Erythroblast (primary cell): ENCODE measurements around the gene PACSIN1.

Experiments used
- DNase-seq, 2 experiments: peaks; one replicate each; lab custom pipeline; 2025; lab: John Stamatoyannopoulos, UW
- GATA1 ChIP-seq: IDR thresholded peaks from 2 replicates; pipeline ENCODE4 v1.6.1; 2011; ENCODE audit warnings: low read depth, mild to moderate bottlenecking, control low read depth, low read length, moderate library complexity
- POLR2A ChIP-seq: IDR thresholded peaks from 2 replicates; pipeline ENCODE4 v1.6.1; 2011; ENCODE audit warnings: mild to moderate bottlenecking, low read length

The PACSIN1 gene

DNA sequence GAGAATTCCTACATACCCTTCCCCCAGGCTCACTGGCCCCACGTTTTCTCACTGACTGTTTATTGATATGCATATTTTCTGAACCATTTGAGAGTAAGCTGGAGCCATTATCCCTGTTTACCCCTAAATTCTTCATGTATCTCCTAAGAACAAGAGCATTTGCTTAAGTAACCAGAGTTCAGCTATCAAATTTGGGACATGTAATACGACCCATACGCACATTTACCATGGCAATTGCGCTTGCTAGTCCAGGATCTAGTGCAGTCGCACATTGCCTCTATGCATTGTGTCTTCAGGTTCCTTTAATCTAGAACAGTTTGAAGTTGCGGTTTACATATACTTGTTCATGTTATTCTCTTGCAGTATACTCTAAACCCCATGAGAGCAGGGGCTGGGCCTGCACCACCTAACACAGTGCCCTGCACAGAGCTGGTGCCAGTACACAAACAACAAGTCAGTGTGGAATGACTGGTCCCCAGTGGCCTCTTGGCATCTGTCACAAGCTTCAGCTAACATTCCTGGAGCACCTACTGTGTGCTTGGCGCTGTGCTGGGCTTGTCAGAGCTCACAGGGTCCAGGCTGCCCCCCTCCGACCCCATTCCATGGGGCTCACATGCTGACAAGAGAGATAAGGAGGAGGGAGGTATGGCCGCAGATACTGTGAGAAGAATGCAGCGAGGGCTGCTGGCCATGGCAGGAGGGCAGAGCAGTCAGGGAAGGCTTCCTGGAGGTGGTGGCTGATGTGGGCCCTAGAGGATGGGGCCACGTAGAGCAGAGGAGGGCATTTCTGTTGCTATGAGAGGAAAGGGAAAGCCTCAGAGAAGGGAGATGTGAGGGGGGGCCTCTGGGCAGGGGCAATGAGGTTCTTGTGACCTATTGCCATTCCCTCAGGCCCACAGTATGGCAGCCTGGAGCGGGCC is 62.1 kb downstream of the PACSIN1 start:
- peak; percentile 29 to 36 for DNase-seq
- TF ChIP-seq POLR2A, result no peak
- TF ChIP-seq GATA1, result no peak

DNA sequence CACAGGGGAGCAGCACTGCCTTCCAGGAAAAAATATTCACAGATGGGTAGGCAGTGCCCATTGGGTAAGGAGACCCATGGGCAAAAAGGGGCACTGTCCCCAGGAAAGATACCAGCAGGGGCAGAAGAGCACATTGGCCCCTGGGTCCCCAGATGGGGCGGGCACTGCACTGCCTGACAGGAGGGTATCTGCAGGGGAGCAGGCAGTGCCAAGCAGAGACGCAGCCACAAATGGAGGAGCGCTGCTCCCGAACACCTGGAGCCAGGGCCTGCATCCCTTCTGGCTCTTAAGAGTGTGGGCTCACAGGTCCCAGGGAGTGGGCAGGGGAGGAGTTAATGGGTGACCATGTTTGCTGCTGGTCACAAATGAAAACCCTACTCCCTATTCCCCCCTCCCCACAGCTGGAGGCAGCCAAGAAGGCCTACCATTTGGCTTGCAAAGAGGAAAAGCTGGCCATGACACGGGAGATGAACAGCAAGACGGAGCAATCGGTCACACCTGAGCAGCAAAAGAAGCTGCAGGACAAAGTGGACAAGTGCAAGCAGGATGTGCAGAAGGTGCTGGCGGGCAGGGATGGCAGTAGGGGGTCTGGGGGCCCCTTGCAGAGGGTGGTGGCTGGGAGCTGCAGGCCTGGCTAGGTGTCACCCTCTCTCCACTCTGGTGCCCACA is 63.3 kb downstream of the PACSIN1 start:
- no peak for DNase-seq
- TF ChIP-seq POLR2A (no peak), GATA1 (no peak)

DNA sequence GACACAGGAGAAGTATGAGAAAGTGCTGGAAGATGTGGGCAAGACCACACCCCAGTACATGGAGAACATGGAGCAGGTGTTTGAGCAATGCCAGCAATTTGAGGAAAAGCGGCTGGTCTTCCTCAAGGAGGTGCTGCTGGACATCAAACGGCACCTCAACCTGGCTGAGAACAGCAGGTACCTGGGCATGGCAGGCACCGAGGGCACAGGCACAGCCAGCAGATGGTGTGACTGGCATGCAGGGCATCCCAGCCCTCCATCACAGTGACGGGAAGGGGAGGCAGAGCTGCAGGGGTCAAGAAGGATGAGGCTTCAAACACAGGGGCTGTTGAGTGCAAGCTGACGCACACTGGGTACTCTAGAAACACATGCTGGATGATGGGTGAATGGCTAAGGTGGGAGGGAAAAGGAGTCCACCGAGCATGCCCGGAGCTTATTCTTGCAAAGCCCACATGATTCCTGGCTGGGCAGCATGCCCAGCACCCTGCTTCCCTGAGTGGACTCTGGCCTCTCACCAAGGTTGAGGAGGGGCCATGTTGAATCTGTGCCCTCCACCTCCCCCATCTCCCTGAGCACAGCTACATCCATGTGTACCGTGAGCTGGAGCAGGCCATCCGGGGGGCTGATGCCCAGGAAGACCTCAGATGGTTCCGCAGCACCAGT is 63.9 kb downstream of the PACSIN1 start:
- TF ChIP-seq POLR2A (no peak), GATA1 (no peak)
- no peak for DNase-seq

DNA sequence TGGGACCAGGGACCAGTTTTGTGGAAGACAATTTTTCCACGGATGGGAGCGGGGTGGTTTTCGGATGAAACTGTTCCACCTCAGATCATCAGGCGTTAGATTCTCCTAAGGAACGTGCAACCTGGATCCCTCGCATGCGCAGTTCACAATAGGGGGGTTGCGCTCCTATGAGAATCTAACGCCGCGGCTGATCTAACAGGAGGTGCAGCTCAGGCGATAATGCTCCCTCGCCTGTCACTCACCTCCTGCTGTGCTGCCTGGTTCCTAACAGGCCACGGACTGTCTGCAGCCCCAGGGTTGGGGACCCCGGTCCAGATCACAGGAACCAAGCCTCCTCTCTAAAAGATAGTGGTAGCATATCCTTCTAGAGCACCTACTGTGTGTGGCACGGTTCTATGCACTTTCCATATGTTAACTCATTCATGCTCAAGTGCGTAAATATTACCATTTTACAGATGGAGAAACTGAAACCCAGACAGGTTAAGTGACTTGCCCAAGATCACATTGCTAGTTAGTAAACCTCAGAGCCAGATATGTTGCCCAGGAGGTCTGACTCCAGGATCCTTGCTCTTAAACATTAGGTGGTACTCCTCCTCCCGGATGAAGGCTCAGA is 65.0 kb downstream of the PACSIN1 start:
- no peak for DNase-seq
- TF ChIP-seq GATA1 (no peak), POLR2A (no peak)

DNA sequence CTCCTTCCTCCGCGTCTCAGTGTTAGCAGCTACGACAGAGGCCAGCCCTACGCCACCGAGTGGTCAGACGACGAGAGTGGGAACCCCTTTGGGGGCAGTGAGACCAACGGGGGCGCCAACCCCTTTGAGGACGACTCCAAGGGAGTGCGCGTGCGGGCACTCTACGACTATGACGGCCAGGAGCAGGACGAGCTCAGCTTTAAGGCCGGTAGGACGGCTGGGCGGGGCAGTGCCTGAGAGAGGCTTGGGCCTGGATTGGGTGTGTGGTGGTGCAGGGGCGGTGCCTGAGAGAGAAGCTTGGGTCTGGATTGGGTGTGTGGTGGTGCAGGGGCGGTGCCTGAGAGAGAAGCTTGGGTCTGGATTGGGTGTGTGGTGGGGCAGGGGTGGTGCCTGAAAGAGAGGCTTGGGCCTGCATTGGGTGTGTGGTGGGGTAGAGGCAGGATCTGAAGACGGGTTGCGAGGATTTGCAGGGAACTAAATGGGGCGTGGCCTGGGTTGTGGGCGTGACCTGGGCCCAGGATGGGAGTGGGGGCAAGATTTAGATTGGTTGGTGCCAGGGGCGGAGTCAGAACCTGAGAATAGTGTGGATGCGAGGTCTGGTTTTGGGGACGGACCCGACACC is 65.8 kb downstream of the PACSIN1 start:
- TF ChIP-seq GATA1, result no peak
- TF ChIP-seq POLR2A, result no peak
- DNase-seq, result peak; percentile 55 to 73

DNA sequence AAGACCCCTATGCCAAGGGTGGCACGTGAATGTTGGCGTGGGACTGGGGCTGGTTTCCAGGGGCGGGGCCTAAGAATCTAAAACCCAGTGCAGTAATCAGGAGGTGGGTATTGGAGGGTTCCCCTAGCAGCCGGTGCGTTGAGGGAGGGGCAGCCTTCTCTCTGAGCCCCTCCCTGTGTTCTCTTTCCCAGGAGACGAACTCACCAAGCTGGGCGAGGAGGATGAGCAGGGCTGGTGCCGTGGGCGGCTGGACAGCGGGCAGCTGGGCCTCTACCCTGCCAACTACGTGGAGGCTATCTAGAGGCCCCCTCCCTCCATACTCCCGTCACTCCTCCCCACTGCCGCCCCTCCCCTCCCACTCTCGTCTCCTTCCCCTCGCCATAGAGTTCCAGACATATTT is 66.4 kb downstream of the PACSIN1 start:
- TF ChIP-seq GATA1, result no peak
- no peak for TF ChIP-seq POLR2A
- no peak for DNase-seq

DNA sequence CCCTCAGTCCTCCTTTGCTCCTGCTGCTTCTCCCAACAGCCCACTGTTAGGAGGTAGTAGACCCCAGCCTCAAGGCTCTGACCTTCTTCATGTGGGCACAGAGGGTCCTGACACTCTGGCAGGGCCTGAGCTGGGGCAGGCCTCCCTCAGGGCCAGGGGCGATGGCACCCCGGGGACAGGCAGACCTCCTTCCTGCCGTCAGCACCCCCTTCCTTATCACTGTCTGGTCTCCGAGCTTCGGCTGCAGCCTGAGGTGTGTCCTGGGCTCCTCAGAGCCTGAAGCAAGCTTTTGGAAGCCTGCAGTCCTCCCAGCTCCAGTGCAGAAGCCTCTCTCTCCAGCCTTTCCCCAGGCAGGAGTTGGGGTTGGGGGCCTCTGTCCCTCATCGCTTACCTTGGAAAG is 68.3 kb downstream of the PACSIN1 start:
- no peak for TF ChIP-seq GATA1
- TF ChIP-seq POLR2A, result no peak
- DNase-seq, result no peak

DNA sequence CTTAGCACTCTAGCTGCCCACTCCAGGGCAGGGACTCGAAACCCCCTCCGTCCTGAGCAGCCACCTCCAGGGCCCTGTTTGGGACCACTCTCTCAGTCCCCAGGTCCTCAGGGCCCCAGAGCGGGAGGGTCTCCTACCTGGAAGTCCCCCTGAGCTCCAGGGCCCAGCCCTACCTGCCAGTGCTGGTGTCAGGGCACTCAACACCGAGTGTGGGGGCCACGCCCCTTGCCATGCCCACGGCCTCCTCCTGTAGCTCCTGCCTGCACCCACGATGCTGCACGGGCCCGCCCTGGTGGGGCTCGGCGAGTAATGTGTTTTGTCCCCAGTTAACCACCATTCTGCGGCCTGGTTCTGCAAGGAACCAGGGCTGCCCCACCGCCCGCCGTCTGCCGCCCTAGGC is 68.8 kb downstream of the PACSIN1 start:
- no peak for DNase-seq
- TF ChIP-seq GATA1, result no peak
- no peak for TF ChIP-seq POLR2A

DNA sequence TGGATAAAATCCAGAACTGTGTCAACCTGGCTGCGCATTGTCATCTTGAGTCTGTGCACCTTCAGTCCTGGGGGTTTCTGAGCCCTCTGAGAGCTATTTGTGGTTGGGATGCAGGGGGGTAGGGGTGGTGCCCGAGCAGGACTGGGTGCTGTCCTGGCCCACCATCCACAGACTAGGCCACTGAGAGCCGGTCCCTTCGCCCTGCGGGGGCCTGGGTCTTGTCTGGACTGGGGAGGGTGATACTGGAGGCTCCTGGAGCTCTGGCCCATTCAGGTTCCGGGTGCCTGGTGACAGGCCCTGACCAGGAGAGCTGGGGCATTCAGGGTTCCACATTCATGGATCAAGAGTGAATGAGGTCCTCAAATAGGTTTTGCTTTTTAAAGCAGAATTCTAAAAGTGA is 69.3 kb downstream of the PACSIN1 start:
- no peak for TF ChIP-seq POLR2A
- no peak for DNase-seq

DNA sequence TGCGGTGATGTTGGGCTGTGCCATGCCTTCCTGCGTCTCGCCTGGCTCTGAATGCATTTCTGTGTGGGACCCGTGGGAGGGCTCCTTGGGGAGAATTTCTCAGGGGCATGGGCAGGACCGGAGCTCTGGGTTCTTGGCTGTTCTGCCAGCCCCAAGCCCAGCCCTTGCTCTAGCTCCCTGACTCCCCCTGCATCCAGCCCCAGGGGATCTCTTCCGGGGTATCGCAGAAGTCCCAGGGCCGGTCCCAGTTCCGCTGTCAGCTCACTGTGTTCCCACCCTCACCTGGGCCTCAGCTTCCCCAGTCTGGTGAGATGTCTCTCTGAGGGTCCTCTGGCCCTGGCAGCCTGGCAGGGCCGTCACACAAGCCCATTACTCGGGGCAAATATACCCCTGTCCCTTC is 69.8 kb downstream of the PACSIN1 start:
- TF ChIP-seq GATA1, result no peak
- TF ChIP-seq POLR2A, result no peak
- no peak for DNase-seq

DNA sequence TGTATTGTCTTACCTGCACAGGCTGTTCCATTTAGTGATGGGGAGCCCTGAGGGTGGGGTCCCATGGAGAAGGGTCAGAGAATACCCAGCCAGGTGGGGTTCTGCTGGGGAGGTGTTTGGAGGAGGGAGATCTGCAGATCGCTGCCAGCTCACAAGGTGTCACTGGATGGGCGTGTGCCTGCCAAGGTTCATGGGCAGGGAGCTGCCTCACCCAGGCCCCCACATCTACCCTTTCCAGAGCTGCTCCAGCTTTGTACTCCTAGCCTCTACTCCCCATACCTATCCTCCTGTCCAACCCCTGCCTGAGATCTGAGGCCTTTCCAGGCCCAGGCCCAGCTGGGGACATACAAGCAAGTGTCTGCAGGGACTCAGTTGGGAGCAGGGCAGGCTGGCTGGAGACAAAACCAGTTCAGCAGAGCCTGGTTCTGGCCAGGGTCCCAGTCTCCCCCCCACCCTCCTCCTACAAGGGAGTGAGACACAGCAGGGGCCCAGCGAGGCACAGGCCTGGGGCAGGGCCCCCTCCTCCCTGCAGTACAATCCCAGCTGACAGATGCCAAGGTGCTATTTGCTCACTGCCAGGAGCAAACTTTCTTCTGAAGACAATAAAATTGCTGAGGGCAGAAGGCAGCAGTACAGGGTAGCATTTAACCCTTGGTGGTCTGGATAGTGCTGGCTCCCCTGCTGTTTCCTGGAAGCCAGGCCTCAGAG is 70.5 kb downstream of the PACSIN1 start:
- no peak for TF ChIP-seq GATA1
- TF ChIP-seq POLR2A, result no peak
- DNase-seq, result no peak

DNA sequence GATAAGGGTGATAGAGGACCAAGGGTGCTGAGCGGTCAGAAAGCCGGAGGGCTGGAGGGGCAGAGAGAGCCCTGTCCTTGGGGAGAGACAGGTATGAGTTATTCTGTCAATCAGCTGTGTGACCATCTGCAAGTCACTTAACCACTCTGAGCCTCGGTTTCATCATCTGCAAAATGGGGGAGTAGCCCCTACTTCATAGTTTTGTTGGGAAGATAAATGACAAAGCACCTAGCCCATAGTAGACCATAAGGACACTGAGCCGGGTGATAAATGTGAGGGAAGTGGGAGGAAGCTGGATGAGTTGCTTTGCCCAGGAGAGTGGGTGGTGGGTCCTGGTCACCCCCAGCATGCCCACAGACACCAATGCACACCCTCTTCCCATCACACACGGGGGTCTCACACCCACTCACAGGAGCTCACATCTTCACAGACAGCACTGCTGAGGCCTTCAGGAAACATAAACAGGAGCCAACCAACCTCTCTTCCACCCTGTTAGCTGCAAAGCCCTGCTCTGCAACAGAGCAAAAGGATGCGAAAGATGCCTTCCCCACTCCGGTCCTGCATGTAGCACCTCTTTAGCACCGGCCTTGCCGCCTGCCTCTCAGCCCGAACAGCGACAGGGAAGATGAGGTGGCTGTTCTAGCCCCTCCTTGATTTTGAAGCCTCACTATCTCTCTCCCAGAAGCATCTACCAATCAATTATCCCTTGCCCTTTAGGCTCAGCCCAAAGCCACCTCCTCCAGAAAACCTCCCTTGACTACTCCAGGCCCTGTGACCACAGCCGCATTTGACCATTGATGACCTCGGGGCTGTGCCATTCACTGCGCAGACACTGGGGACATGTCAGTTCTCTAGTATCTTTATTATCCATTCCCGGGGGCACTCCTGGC is 71.3 kb downstream of the PACSIN1 start:
- TF ChIP-seq GATA1 (no peak), POLR2A (no peak)
- DNase-seq, result no peak
